HEK293T (cell line): Measurements from ENCODE around the gene FAM153A.
"Not testable (repeated sequence)": the region's sequence is repeated elsewhere in the genome, so short reads cannot be mapped to it uniquely, and the experiment has no call there.

Experiments
- ARNT ChIP-seq: fragments of 450-650 bp; IDR thresholded peaks from 2 replicates; pipeline ENCODE4 v1.6.1; 2017; ENCODE audit warnings: mild to moderate bottlenecking
- BHLHE40 ChIP-seq: fragments of 450-650 bp; IDR thresholded peaks from 2 replicates; pipeline ENCODE4 v1.6.1; 2016; ENCODE audit warnings: mild to moderate bottlenecking, moderate library complexity, borderline replicate concordance
- CTBP1 ChIP-seq: fragments of 450-650 bp; IDR thresholded peaks from 2 replicates; pipeline ENCODE4 v1.6.1; 2016; ENCODE audit warnings: borderline replicate concordance
- ELF4 ChIP-seq: fragments of 450-650 bp; IDR thresholded peaks from 2 replicates; pipeline ENCODE4 v1.6.1; 2017; ENCODE audit warnings: antibody characterized with exemption
- FOXK2 ChIP-seq: fragments of 450-650 bp; IDR thresholded peaks from 2 replicates; pipeline ENCODE4 v1.6.1; 2016; ENCODE audit warnings: mild to moderate bottlenecking
- FOXM1 ChIP-seq: fragments of 450-650 bp; IDR thresholded peaks from 2 replicates; pipeline ENCODE4 v1.6.1; 2017; ENCODE audit warnings: mild to moderate bottlenecking, borderline replicate concordance
- HDGF ChIP-seq: fragments of 450-650 bp; IDR thresholded peaks from 2 replicates; pipeline ENCODE4 v1.6.1; 2017; ENCODE audit warnings: antibody characterized with exemption, borderline replicate concordance
- L3MBTL2 ChIP-seq: fragments of 450-650 bp; conservative IDR thresholded peaks from 2 replicates; pipeline ENCODE4 v1.6.1; 2016; ENCODE audit warnings: mild to moderate bottlenecking
- NFRKB ChIP-seq: fragments of 450-650 bp; IDR thresholded peaks from 2 replicates; pipeline ENCODE4 v1.6.1; 2016; ENCODE audit warnings: mild to moderate bottlenecking, moderate library complexity
- SP1 ChIP-seq: fragments of 450-650 bp; IDR thresholded peaks from 2 replicates; pipeline ENCODE4 v1.6.1; 2017
- SUZ12 ChIP-seq: fragments of 450-650 bp; IDR thresholded peaks from 2 replicates; pipeline ENCODE4 v1.6.1; 2016; ENCODE audit warnings: mild to moderate bottlenecking
- TARDBP ChIP-seq: fragments of 450-650 bp; IDR thresholded peaks from 2 replicates; pipeline ENCODE4 v1.6.1; 2016
- ZNF384 ChIP-seq: fragments of 450-650 bp; IDR thresholded peaks from 2 replicates; pipeline ENCODE4 v1.6.1; 2016

GRCh38 chr5:177723831-177724485 lies 58.7 kb downstream of the FAM153A start:
- not testable (repeated sequence) for TF ChIP-seq ARNT, L3MBTL2, BHLHE40, NFRKB, SP1, SUZ12, FOXM1, CTBP1, FOXK2, ZNF384, HDGF, ELF4, TARDBP
